ENCODE measurements around the gene TPP1.

The TPP1 gene

DNA sequence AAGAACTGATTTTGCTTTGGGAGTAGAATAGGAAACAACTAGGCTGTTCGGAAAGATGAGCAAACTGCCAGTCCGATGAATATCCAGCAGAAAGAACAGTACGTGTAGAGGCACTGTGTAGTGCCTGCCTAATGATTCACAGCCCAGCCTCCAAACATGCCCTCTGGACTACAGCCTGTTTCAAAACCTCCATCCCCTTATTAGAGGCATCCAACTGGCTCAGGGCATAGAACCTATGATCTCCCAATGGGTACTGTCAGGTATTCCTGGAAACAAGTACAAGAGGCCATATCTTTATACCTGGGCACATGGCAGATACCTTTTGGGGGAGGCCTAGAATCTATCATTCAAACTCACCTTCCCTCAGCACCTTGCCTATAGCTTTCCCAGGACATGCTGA lies 20.7 kb downstream of the TPP1 start:
- TF ChIP-seq TAF1 (IDR thresholded peaks at IDR 0.05; ENCODE audit: borderline replicate concordance, low read depth, low read length) (no peak), POLR2AphosphoS5 (IDR thresholded peaks at IDR 0.05; ENCODE audit: low read depth, low read length) (no peak), POLR2A (IDR thresholded peaks at IDR 0.05; ENCODE audit: low read depth, low read length) (no peak)
- no peak for DNase-seq (ENCODE audit: insufficient read length)
- FAIRE-seq, result no peak

DNA sequence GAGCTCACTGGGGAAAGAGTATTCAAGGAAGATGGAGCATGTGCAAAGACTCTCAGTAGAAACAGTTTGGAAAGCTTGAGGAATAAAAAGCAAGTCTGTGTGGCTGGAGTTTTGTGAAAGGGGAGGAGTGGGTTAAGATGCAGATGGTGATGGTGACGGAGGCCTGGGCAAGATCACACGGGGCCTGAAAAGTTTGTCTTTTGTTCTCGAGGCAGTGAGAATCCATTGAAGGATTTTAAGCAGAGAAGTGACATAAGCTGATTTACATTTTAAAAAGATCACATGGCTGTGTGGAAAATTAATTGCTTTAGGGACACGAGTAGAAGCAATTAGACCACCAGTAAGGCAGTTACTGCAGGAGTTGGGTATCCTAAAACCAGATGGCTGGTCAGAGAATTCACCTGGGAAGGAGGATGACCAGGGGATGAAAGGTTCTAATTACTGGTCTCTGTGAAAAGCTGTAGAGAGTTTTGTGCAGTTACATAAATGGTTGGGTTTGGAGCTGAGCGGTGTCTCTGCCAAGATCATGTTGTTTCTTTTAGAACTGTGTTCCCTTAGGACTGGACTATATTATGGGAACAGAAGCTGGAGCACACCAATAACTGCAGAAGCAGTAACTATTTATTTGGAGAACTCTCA lies 22.9 kb downstream of the TPP1 start:
- peak; percentile 42 for FAIRE-seq
- no peak for TF ChIP-seq TAF1 (IDR thresholded peaks at IDR 0.05; ENCODE audit: borderline replicate concordance, low read depth, low read length)
- TF ChIP-seq POLR2A (IDR thresholded peaks at IDR 0.05; ENCODE audit: low read depth, low read length), result no peak
- no peak for TF ChIP-seq POLR2AphosphoS5 (IDR thresholded peaks at IDR 0.05; ENCODE audit: low read depth, low read length)
- DNase-seq (ENCODE audit: insufficient read length), result no peak

DNA sequence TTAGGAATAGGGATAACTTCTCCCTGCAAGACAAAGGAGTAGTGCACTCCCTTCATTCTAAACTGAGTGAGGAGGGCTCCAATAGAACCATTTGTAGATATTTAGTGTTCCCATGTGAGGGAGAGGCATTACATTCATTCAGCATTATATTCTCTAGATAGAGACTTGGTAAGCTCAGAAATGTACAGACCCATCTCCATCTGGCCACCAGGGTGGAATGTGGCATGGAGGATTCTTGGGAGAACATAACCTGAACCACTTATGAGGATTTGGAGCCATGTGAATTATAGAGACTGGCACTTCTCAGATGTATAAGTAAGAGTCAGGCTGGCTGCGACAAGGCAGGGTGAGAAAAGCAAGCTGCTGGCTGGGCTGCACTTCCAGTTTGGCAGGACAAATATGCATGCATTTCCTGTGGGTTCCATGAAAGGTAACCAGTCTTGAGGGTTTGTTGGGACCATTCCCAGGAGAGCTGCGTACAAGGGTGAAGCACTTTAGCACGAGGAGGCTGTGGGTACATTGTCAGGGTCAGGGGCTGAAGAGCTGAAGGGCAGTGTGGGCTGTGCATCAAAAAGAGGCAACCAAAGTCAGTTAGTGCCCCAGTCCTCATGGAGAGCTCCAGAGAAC lies 25.0 kb downstream of the TPP1 start:
- no peak for FAIRE-seq
- no peak for DNase-seq (ENCODE audit: insufficient read length)
- TF ChIP-seq TAF1 (IDR thresholded peaks at IDR 0.05; ENCODE audit: borderline replicate concordance, low read depth, low read length) (no peak), POLR2A (IDR thresholded peaks at IDR 0.05; ENCODE audit: low read depth, low read length) (no peak), POLR2AphosphoS5 (IDR thresholded peaks at IDR 0.05; ENCODE audit: low read depth, low read length) (no peak)

DNA sequence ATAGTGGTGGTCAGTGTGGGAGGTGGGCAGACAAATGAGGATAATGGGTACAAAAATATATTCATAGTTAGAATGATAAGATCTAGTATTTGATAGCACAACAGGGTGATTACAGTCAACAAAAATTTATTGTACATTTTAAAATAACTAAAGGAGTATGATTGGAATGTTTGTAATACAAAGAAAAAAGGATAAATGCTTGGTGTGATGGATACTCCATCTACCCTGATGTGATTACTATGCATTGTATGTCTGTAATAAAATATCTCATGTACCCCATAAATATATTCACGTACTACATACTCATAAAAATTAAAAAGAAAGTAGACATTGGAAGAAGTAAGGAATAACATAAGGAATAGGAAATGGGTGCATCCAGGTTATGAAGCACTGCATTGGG lies 31.2 kb downstream of the TPP1 start:
- FAIRE-seq, result no peak
- TF ChIP-seq POLR2AphosphoS5 (IDR thresholded peaks at IDR 0.05; ENCODE audit: low read depth, low read length) (no peak), TAF1 (IDR thresholded peaks at IDR 0.05; ENCODE audit: borderline replicate concordance, low read depth, low read length) (no peak), POLR2A (IDR thresholded peaks at IDR 0.05; ENCODE audit: low read depth, low read length) (no peak)
- no peak for DNase-seq (ENCODE audit: insufficient read length)

DNA sequence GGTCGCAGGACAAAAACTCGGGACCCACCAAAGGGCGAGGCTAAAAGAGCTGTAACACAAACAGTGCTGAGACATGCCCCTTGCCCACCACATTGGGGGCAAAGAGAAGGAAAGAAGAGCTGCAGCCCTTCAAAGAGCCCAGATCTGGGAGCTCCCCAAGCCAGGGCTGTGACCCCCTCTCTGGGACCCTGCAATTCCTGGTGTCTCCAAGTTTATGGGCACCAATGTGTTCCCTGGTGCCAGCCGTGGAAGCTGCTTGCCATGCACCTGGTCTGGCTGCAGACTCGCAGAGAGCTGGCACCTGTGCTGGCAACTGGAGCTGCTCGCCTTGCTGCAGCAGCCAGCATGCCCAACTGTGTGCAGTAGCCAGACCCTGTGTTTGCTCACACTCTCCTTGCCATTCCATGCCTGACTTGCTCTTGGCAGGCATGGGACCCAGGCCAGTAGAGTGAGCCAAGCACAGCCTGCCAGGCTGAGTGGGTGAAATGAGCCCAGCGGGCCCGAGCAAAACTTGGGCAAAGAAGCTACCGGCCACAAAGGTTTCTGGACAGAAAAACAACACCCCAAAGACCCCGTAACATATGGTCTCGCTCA lies 31.8 kb downstream of the TPP1 start:
- no peak for DNase-seq (ENCODE audit: insufficient read length)
- TF ChIP-seq POLR2AphosphoS5 (IDR thresholded peaks at IDR 0.05; ENCODE audit: low read depth, low read length) (no peak), TAF1 (IDR thresholded peaks at IDR 0.05; ENCODE audit: borderline replicate concordance, low read depth, low read length) (no peak), POLR2A (IDR thresholded peaks at IDR 0.05; ENCODE audit: low read depth, low read length) (no peak)
- no peak for FAIRE-seq

DNA sequence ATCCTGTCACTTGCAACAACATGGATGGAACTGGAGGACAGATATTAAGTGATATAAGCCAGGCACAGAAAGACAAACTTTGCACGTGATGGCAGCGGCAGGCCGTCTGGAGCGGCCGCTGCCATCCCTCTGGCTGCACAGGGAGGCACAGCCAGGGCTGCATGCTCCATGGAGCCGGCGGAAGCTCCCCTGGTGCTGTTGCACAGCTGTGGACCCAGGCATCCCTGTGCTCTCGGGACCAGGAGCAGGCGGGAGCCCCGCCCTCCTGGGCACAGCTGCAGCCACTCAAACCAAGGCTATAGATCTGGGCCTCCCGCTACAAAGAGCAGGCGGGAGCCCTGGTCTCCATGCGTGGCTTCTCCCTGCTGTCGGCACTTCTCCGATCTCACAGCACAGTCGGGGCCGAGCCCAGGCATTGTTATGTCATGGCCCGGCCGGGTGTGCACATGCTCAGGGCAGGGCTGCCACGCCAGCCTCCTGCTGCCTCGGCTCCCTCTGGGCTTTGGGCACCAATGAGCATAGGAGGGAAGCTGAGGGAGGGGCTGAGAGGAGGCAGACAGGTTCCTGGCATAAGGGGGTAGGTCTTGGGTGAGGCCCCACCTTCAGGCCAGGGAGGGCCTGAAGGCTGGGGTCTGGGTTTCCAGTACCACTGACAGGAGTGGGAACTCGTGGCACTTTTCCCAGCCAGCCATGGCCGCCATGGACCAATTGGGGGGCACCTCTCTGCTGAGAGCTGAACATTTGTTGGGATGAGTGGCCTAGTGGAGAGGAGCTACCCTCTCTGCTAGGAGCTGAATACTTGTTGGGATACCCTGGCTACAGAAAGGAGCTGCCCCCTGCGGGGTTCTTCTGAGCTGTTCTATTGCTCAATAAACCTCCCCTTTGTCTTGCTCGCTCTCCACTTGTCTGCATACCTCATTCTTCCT lies 32.5 kb downstream of the TPP1 start:
- TF ChIP-seq POLR2AphosphoS5 (IDR thresholded peaks at IDR 0.05; ENCODE audit: low read depth, low read length) (no peak), TAF1 (IDR thresholded peaks at IDR 0.05; ENCODE audit: borderline replicate concordance, low read depth, low read length) (no peak), POLR2A (IDR thresholded peaks at IDR 0.05; ENCODE audit: low read depth, low read length) (no peak)
- DNase-seq (ENCODE audit: insufficient read length) (no peak), FAIRE-seq (no peak)

DNA sequence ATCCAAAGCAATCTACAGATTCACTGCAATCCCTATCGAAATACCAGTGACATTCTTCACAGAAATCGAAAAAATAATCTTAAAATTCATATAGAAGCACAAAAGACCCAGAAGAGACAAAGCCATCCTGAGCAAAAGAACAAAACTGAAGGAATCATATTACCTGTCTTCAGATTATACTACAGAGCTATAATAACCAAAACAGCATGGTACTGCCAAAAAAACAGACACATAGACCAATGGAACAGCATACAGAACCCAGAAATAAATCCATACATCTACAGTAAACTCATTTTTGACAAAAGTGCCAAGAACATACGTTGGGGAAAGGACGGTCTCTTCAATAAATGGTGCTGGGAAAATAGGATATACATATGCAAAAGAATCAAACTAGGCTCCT lies 34.7 kb downstream of the TPP1 start:
- TF ChIP-seq POLR2A (IDR thresholded peaks at IDR 0.05; ENCODE audit: low read depth, low read length) (no peak), TAF1 (IDR thresholded peaks at IDR 0.05; ENCODE audit: borderline replicate concordance, low read depth, low read length) (no peak), POLR2AphosphoS5 (IDR thresholded peaks at IDR 0.05; ENCODE audit: low read depth, low read length) (no peak)
- peak; percentile 51 for FAIRE-seq
- DNase-seq (ENCODE audit: insufficient read length), result no peak

DNA sequence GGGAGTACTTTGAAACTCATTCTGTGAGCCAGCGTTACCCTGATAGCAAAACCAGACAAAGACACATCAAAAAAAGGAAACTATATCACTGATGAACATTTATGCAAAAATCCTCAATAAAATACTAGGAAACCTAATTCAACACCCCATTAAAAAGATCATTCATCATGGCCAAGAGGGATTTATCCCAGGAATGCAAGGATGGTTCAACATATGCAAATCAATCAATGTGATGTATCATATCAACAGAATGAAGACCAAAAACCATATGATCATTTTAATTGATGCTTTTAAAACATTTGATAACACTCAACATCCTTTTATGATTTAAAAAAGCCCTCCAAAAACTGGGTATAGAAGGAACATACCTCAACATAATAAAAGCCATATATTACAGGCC lies 35.6 kb downstream of the TPP1 start:
- no peak for FAIRE-seq
- DNase-seq (ENCODE audit: insufficient read length), result no peak
- TF ChIP-seq POLR2AphosphoS5 (IDR thresholded peaks at IDR 0.05; ENCODE audit: low read depth, low read length), result no peak
- no peak for TF ChIP-seq POLR2A (IDR thresholded peaks at IDR 0.05; ENCODE audit: low read depth, low read length)
- TF ChIP-seq TAF1 (IDR thresholded peaks at IDR 0.05; ENCODE audit: borderline replicate concordance, low read depth, low read length), result no peak

DNA sequence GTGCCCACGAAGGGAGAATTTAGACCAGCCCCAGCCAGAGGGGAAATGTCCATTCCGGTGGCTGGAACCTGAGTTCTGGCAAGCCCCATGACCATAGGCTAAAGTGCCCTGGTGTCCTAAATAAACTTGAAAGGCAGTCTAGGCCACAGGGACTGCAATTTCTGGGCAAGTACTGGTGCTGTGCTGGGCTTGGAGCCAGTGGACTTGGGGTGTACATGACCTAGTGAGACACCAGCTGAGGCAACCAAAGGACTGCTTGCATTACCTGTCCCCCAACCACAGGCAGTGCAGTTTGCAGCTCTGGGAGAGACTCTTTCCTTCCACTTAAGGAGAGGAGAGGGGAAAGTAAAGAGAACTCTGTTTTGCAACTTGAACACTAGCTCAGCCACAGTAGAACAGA lies 39.5 kb downstream of the TPP1 start:
- TF ChIP-seq POLR2A (IDR thresholded peaks at IDR 0.05; ENCODE audit: low read depth, low read length) (no peak), TAF1 (IDR thresholded peaks at IDR 0.05; ENCODE audit: borderline replicate concordance, low read depth, low read length) (no peak), POLR2AphosphoS5 (IDR thresholded peaks at IDR 0.05; ENCODE audit: low read depth, low read length) (no peak)
- DNase-seq (ENCODE audit: insufficient read length) (no peak), FAIRE-seq (no peak)

DNA sequence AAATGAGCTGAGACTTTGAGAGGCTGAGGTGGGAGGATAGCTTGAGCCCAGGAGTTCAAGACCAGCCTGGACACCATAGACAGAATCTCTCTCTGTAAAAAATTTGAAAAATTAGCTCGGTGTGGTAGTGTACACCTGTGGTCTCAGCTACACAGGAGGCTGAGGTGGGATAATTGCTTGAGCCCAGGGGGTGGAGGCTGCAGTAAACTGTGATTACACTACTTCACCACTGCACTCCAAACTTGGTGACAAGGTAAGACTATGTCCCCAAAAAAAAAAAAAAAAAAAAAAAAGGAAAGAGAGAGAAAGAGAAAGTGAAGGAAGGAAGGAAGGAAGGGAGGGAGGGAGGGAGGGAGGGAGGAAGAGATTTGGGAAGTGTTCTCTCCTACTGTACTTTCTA lies 41.1 kb downstream of the TPP1 start:
- TF ChIP-seq TAF1 (IDR thresholded peaks at IDR 0.05; ENCODE audit: borderline replicate concordance, low read depth, low read length), result no peak
- no peak for TF ChIP-seq POLR2A (IDR thresholded peaks at IDR 0.05; ENCODE audit: low read depth, low read length)
- TF ChIP-seq POLR2AphosphoS5 (IDR thresholded peaks at IDR 0.05; ENCODE audit: low read depth, low read length), result no peak
- no peak for DNase-seq (ENCODE audit: insufficient read length)
- no peak for FAIRE-seq

Data from GM12892 (cell line).